GM19240 (cell line): Measurements from ENCODE around the gene KCNQ1.

Source experiments
- DNase-seq: peaks from one replicate; pipeline ENCODE4 v3.0.0; 2011; ENCODE audit warnings: low spot score; ENCODE audit not compliant: insufficient read length

Gene KCNQ1

GRCh38 chr11:2755071-2755470, 310.3 kb downstream of the KCNQ1 start:
- DNase-seq, result no peak

GRCh38 chr11:2758751-2759150, 313.9 kb downstream of the KCNQ1 start:
- DNase-seq, result no peak

GRCh38 chr11:2759228-2760195, 314.7 kb downstream of the KCNQ1 start:
- no peak for DNase-seq

- no peak for DNase-seq
Measured at GRCh38 chr11:2760196-2760871, 315.5 kb downstream of the KCNQ1 start.

- DNase-seq, result no peak
Measured at GRCh38 chr11:2761131-2762030, 316.6 kb downstream of the KCNQ1 start.

GRCh38 chr11:2762031-2762380, 317.2 kb downstream of the KCNQ1 start:
- no peak for DNase-seq

- DNase-seq, result no peak
Measured at GRCh38 chr11:2762451-2762850, 317.6 kb downstream of the KCNQ1 start.

- DNase-seq, result no peak
Measured at GRCh38 chr11:2763984-2764383, 319.2 kb downstream of the KCNQ1 start.

GRCh38 chr11:2765491-2765890, 320.7 kb downstream of the KCNQ1 start:
- DNase-seq, result no peak

GRCh38 chr11:2766166-2766565, 321.4 kb downstream of the KCNQ1 start:
- no peak for DNase-seq

- DNase-seq, result no peak
Measured at GRCh38 chr11:2767071-2767470, 322.3 kb downstream of the KCNQ1 start.

- DNase-seq, result no peak
Measured at GRCh38 chr11:2767801-2768200, 323.0 kb downstream of the KCNQ1 start.

- no peak for DNase-seq
Measured at GRCh38 chr11:2768471-2769408, 323.9 kb downstream of the KCNQ1 start.

GRCh38 chr11:2769409-2770095, 324.7 kb downstream of the KCNQ1 start:
- no peak for DNase-seq

GRCh38 chr11:2770096-2770751, 325.4 kb downstream of the KCNQ1 start:
- DNase-seq, result no peak

GRCh38 chr11:2770761-2771301, 326.0 kb downstream of the KCNQ1 start:
- no peak for DNase-seq

- no peak for DNase-seq
Measured at GRCh38 chr11:2771758-2772466, 327.1 kb downstream of the KCNQ1 start.

GRCh38 chr11:2772544-2773031, 327.8 kb downstream of the KCNQ1 start:
- DNase-seq, result no peak
